GM18858 (cell line): Measurements from ENCODE around the gene ABL1.
"Not testable (repeated sequence)": the region's sequence is repeated elsewhere in the genome, so short reads cannot be mapped to it uniquely, and the experiment has no call there.

Experiments
- ATAC-seq: cut with Tn5 transposase; IDR thresholded peaks from one replicate; pipeline ENCODE4 v1.9.1; 2021; ENCODE audit not compliant: unreplicated experiment

ABL1 gene

GRCh38 chr9:130901498-130902203 lies 66.6 kb downstream of the ABL1 start:
- no peak for ATAC-seq

DNA sequence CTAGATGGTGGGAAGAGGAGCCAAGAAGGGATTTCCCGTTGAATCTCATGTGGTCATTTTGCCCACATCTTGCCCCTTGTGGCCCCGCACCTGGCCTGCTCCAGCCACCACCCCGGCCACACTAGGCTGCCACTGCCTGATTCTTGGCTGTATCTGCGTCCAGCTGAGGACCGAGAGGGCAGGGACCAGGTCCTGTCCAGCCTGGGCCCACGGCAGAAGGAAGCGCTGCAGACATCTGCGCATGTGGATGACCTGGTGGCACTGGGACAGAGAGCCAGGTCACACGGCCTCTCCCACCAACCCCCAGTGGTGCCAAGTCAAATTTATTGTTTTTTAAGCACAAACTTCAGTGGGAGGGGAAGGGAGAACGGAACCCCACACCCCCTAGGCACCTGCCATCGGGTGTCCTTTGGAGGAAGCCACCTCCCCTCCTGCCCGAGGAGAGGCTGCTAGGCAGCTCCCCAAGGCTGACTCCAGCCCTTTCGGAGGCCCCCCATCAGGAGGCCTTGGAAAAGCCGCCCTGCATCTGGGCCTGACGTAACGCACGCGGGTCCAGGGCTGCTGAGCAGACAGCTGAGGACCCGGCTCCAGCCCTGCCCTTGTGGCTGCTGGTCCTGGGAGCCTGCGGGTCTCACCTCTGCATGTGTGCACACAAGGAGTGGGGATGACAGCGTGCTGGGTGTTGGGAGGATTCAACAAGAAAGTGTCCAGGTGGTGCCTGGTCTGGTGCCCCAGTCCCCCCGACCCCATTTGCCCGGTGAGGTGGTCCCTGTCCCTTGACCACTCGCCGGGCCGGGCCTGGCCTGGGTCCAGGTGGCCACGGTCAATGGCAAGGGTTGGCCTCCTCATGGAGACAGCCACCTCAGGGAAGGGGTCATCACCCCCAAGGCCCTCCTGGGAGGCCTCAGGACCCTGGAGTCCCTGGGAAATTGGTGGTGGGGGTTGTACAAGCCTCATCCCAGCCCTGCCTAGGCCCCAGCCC lies 67.4 kb downstream of the ABL1 start:
- no peak for ATAC-seq

DNA sequence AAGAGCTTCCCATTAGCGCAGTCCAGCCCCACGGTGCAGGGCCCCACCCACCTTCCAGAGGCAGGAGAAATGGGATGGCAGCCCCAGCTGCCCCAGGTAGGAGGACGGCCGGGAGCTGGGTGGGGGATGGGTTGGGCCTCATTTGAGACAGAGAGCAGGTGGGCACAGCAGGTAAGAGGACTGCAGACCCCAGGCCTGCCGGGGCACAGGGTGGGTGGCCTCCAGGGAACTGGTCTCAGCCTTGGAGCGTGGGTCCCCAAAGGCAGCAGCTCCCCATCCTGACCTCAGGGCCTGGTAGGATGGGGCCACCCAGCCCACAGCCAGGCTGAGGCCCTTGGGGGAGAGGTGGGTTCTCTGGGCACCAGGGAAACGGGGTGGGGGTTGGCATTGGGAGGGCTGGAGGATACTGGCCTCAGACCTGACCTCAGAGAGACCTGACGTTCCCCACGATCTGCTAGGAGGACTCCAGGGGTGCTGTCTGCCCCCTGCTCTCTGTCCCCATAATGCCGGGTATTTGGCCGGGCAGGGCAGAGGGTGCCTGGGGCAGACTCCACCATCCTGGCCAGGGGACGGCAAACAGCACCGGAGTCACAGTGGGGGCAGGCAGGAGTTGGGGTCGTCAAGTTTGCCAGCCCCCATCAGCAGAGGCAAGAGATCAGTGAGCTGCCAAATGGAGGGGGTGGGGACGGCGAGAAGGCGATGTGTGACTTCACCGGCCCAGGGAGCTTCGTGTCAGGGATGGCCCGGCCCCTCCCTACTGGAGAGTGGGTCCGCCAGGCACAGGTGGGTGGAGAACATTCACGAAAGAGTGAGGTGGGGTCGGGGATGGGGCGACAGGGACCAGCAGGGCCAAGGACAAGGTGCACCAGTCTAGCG lies 68.4 kb downstream of the ABL1 start:
- ATAC-seq, result no peak

DNA sequence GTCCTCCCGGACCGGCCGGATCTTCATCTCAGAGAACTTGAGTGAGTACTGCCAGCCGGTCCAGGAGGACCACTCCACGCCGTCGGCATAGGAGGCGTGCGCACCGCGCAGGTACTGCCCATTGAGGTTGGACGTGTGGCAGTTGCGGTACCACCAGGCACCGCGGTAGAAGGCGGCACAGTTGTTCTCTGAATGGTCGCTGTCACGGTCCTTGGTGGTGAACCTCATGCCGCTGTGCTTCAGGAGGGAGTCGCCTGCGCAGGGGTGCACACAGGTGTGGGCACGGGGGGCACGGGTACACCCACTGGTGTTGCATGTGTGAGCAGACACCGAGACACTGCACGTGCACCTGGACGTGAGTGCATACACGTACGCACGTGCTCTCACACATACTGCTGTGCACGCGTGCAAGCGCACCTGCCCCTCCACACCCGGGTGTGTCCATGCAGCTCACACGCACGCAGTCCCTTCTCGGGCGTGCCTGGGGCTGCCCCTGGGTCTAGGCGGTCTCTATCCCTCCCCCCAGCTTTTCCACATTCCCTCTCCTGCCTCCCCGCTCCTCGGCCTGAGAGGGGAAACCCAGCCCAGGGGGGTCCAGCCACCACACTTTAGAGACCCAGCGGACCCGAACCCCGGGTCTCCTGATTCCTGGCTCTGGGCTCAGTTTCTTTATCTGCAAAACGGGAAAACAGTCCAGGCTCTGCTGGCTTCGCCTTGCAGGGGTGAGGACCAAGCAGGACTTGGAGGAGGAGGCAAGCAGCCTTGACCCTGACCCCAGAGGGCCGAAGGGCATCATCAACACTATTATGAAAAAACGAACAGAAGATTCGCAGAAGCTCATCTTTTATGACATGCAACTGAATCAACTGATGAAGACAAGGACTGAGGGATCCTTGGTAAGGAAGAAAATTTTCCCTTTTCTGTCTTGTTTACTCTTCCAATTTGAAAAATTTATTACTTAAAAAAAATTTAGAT lies 69.3 kb downstream of the ABL1 start:
- ATAC-seq, result no peak

GRCh38 chr9:130905125-130905901 lies 70.3 kb downstream of the ABL1 start:
- ATAC-seq, result no peak

DNA sequence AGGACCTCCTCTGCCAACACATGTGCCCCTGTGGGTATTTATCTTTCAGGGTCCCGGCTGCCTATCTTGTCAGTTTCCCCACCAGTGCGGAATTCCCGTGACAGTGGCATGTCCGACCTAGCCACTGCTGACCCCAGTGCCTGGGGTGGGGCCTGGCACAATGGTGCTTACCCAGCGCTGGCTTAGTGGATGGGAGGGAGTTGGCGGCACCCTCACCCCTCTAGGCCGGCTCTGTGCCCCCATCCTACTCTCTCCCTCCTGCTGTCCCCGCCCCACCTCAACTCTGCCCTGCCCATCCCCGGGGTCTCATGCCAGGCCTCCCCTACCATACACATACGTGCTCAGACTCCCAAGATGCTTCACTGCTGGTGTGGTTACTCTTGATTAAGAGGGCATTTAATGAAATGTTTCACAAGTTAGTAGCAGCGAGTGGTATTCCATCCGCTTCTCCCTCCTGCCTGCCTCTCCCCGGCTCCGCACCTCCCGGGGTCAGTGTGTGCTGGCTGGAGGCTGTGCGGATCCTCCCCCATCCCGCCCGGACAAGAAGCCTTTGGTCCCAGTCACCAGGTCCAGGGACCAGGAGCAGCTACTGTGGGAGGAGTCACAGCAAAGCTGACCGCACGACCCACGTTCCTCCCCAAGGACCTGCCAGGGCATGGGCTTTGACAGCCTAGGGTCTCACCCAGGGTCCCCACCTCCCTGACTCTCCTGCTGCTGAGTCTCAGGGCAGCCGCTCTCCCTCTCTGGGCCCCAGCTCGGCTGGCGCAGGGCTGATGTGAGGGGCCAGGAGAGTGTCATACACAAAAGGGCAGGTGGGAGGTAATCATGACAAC lies 71.1 kb downstream of the ABL1 start:
- ATAC-seq, result no peak

GRCh38 chr9:130906735-130907416 lies 71.8 kb downstream of the ABL1 start:
- ATAC-seq, result no peak

- no peak for ATAC-seq
Observed at GRCh38 chr9:130908146-130908877, 73.3 kb downstream of the ABL1 start.

DNA sequence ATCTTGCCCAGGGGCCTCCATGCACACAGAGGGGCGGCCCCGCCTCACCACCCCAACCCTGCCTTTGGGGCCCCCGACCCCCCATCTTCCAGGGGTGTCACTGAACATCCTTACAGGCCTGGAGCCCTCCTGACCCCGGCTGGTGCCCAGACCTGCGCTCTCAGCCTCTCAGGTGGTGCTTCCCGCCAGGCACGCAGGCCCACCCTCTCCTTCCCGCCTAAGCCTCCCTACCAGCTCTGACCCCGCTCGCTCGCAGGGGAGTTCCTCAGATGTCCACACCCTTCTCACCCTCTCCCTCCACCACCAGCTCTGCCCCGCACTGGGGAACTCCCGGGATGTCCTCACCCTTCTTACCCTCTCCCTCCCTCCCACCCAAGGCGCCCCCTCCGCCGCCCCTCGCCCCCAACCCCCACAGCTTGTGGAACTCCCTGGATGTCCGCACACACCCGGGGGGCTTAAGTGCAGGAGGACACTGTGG lies 73.9 kb downstream of the ABL1 start:
- no peak for ATAC-seq

DNA sequence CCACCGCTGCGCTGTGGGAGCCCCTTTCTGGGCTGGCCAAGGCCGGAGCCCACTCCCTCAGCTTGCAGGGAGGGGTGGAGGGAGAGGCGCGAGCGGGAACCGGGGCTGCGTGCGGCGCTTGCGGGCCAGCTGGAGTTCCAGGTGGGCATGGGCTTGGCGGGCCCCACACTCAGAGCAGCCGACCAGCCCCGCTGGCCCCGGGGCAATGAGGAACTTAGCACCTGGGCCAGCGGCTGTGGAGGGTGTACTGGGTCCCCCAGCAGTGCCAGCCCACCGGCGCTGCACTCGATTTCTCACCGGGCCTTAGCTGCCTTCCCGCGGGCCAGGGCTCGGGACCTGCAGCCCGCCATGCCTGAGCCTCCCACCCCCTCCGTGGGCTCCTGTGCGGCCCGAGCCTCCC lies 75.0 kb downstream of the ABL1 start:
- ATAC-seq, result not testable (repeated sequence)

GRCh38 chr9:130910670-130911069 lies 75.6 kb downstream of the ABL1 start:
- not testable (repeated sequence) for ATAC-seq

- no peak for ATAC-seq
Observed at GRCh38 chr9:130911254-130912049, 76.4 kb downstream of the ABL1 start.

DNA sequence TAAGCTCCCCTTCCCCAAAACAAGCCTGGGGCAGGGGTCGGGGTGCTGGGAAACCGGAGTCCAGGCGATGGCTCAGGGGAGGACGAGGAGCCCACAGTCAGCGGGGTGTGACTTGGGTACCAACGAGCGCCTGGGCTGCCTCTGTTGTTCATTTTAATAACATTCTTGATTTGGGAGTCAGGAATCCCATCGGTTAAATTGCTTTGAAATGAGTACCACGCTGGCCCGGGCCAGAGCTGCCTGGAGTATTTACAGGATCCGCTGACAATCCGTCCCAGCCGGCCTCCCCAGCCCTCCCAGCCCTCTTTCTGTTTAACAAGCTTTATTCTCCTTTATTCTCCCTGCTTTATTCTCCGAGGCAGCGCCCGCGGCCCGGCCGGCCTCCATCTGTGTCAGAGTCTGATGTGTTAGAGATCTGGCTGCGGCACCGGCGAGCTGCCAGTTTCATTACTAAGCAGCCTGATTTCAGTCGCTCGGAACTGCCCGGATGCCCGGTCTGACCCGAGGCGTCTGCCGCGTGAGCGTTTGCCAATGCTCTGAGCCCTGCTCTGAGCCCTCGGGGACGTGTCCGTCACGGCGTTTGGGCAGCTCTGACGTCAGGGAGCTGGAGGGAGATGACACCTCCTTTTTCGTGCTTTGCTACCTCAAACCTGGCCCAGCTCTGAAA lies 78.0 kb downstream of the ABL1 start:
- no peak for ATAC-seq

- no peak for ATAC-seq
Observed at GRCh38 chr9:130913599-130914416, 78.8 kb downstream of the ABL1 start.
